Hematopoietic multipotent progenitor cell (in vitro differentiated cells): ENCODE measurements around the gene TLR5. TPM values are rescaled to one million over a fixed set of nuclear protein-coding genes. Genes with fewer than 3 reads are reported as not detected.
A peak's percentile ranks its signal among the peaks of the same experiment; 100 is the strongest.
"Not testable (repeated sequence)": the region's sequence is repeated elsewhere in the genome, so short reads cannot be mapped to it uniquely, and the experiment has no call there.

Experiments
- DNase-seq, 3 donors: peaks; one replicate each; pipeline ENCODE4 v3.0.0-alpha.2; 2011 to 2015; ENCODE audit warnings: low read depth in 2 of 3, low spot score in 2 of 3
- total RNA-seq: library from RNA; depleted of rRNA; stranded (reverse); fragments of >200 nt; gene quantifications from one replicate; pipeline ENCODE4 v1.2.3, GENCODE V29; 2012

Gene TLR5
- under 0.01 TPM for total RNA-seq

- DNase-seq: peak; percentile 70 to 76 (median 73)
These were observed at the start of gene TLR5 for GRCh38 chr1:223142795-223143536. Gene TLR5, minus strand, starts transcription at chr1:223143248. Its CDS starts 30,217 bp downstream, at chr1:223113031.

GRCh38 chr1:223189903-223190724 is 47.1 kb upstream of the TLR5 start:
- DNase-seq: peak in 1 of 3 donors; percentile 13

GRCh38 chr1:223189525-223189902 is 46.5 kb upstream of the TLR5 start:
- no peak for DNase-seq

- no peak for DNase-seq
These were observed 45.7 kb upstream of the TLR5 start for GRCh38 chr1:223188618-223189356.

GRCh38 chr1:223186800-223187199 is 43.8 kb upstream of the TLR5 start:
- no peak for DNase-seq

- no peak for DNase-seq
These were observed 40.3 kb upstream of the TLR5 start for GRCh38 chr1:223183268-223183862.

- peak in 1 of 3 donors; percentile 11 for DNase-seq
These were observed 37.8 kb upstream of the TLR5 start for GRCh38 chr1:223180731-223181321.

GRCh38 chr1:223179786-223180185 is 36.7 kb upstream of the TLR5 start:
- no peak for DNase-seq

- no peak for DNase-seq
These were observed 36.2 kb upstream of the TLR5 start for GRCh38 chr1:223179280-223179679.

GRCh38 chr1:223177681-223178080 is 34.6 kb upstream of the TLR5 start:
- peak in 1 of 3 donors; percentile 13 for DNase-seq

GRCh38 chr1:223176437-223176836 is 33.4 kb upstream of the TLR5 start:
- DNase-seq: no peak

- peak in 1 of 3 donors; percentile 25 for DNase-seq
These were observed 32.6 kb upstream of the TLR5 start for GRCh38 chr1:223175633-223176032.

GRCh38 chr1:223175032-223175431 is 32.0 kb upstream of the TLR5 start:
- DNase-seq: no peak

GRCh38 chr1:223169458-223169857 is 26.4 kb upstream of the TLR5 start:
- DNase-seq: not testable (repeated sequence)

- DNase-seq: no peak
These were observed 18.3 kb upstream of the TLR5 start for GRCh38 chr1:223161321-223161720.

GRCh38 chr1:223156343-223156742 is 13.3 kb upstream of the TLR5 start:
- no peak for DNase-seq

- no peak for DNase-seq
These were observed 12.1 kb upstream of the TLR5 start for GRCh38 chr1:223155153-223155552.

- peak in 1 of 3 donors; percentile 24 for DNase-seq
These were observed 10.4 kb upstream of the TLR5 start for GRCh38 chr1:223153177-223154119.

- no peak for DNase-seq
These were observed 9.4 kb upstream of the TLR5 start for GRCh38 chr1:223152399-223152798.
